NCI-H1436 treated with DMSO at 0.1 percent for 48 hours (cell line): ENCODE results near the gene ANGPT4.
"Not testable (repeated sequence)": the region's sequence is repeated elsewhere in the genome, so short reads cannot be mapped to it uniquely, and the experiment has no call there.

ENCODE experiments used
- DNase-seq: peaks from one replicate; lab custom pipeline; 2025; lab: John Stamatoyannopoulos, UW

ANGPT4 gene

DNA sequence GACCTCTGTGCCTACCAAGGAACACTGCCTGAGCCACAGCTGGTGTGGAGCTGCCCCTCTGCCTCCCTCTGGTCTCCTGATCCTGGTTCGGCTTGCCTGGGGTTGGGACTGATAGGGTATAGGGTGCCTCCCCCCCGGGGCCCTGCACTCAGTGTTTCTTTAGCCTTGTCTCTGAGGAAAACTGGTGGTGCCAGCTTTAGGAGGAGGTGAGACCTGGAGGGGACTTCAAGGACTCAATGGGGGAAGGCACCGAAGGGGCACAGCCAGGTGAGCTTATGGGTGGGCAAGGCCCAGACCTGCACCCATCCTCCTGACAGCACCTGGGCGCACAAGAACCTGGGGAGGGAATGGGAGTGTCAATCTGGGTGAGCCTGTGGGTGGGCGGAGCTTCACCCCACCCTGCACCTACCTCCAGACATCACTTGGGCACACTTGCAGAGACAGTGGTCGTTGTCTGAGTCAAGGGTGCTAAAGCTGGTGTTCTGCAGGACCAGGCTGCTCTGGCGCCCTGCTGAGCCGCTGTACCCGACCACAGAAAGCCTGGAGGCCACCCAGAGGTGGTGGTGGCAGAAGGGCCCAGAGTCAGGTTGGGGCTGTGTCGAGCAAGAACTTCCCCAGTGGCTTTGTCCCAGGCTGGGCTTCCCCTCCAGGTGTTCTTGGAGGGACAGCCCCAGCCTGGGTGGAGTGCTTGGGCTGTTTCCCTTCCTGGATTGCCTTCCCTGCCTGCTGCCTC is 42.1 kb downstream of the ANGPT4 start:
- DNase-seq, result no peak

DNA sequence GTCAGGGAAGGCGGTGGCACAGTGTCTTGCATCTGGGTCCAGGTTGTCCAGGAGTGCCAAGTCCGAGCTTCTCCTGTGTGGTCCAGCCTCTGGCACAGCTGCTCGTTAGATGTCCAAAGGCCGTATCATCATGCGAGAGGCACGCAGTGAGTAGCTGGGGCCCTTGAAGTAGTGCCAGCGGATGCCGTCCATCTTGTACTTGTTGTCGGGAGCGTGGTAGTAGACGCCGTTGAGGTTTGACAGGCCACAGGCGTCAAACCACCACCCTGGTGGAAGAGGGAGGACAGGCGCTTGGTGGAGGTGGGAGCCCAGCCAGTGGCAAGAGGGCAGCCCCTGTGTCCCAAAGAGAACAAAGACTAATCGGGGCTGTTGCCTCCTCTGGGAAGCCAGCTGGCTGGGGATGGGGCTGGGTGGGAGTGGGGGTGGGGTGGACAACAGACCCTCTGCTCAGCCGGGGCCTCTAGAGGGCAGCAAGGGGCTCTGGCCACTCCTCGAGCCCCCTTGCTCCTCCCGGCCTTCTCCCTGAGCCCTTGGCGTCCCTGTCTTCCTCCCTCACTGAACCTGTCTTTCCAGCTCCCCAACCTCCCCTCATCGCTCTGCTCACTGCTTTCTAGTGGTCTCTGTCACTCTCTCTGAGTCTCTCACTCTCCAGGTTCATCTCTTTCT is 43.1 kb downstream of the ANGPT4 start:
- DNase-seq, result no peak

DNA sequence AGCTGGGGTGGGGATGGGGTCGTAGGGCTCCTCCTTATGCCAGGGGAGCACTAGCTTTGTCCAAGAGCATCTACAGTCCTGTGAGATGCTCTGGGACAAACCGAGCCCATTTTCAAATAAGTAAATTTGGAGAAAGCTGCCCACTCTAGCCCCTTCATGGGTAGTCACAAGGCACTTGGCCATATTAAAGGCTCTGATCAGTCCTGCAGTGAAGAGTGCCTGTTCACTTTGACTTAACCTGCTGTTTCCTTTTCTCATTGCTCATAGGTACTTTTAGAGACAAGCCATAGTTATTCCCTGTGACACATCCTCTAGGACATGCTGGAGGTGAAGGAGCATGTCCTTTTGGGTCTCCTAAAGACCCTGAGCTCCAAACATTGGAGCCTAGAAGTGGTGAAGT is 44.2 kb downstream of the ANGPT4 start:
- no peak for DNase-seq

DNA sequence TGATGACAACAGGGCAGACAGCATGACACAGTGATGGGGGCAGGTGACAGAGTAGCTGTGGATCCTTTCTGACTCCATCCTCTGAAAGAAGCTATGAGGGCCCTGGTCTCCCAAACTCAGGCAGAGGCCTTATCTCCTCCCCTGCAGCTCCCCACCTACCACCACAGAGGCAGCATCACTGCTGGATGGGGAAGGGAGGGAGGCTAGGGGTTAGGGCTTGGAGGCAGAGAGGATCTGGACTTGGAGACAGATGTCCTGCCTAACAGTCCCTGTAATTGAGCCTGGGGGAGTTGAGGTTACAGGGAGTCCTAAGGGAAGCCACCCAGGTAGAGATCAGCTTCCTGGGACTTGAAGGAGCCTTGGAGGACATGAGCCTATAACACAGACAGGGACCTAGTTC is 44.7 kb downstream of the ANGPT4 start:
- DNase-seq, result no peak

DNA sequence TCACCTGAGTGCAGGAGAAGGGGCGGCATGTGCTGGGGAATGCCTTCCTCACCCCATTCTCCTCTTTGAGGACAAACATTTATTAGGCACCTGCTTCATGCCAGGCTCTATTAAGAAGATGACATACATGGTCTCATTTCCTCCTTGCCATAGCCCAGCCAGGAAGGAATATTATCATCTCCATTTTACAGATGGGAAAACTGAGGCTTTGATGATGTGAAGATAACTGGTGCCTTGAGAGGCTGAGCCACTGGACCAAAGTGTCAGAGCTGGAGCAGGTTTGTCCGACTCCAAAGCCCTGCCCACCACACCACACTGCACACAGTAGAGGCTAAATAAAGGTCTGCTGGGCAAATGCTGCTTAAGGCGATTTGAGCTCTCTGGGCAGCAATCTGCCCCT is 45.4 kb downstream of the ANGPT4 start:
- no peak for DNase-seq

DNA sequence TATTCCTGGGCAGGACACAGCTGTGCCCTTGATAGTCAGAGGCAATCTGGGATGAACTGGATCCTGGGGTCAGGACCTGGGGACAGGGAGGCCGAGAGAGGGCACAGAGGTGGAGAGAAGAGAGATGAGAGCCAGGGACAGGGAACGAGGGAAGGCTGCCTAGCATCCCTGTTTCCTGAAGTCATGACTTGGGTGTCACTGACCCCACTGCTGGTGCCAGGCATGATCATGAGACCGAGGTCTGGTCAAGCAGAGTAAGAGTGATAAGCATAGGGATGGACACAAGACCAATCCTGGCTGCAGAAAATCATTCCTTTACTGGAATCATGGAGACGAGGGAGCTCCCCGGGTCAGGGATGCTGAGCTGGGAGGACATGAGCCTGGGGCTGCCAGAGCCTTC is 46.5 kb downstream of the ANGPT4 start:
- no peak for DNase-seq

DNA sequence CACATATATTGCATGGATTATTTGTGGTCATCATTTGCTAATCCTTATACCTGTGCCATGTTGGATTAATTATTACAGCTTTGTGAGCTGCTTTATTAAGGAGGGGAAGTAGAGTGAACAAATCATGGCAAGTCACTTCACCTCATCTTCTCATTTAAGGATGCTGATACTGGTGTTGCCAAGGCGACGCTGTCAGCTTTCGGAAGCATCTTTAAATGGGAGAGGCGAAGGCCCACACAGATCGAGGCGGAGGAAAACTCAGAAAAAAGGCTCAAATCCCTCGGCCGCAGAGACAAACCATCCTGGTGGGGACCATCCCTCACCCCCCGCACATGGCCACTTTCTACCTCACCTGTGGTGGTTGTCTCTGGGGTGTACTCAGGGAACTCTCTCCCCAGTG is 47.9 kb downstream of the ANGPT4 start:
- DNase-seq, result no peak

DNA sequence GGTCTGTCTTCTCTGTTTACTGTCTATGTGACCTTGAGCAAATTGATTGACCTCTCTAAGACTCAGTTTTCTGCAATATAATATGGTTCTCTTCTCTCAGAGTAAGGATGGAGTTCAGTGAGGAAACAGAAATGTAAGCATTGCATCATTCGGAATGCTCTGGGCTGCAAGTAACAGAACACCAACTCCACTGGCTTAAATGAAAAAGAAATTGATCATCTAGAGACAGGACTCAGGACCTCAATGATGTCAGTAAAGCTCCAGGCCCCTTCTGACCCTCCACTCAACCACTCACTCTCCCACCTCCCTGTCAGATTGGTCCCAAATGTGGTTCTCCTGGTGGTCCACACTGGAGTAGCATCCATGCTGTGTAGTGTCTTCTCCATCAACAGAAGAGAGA is 50.7 kb downstream of the ANGPT4 start:
- DNase-seq, result no peak

DNA sequence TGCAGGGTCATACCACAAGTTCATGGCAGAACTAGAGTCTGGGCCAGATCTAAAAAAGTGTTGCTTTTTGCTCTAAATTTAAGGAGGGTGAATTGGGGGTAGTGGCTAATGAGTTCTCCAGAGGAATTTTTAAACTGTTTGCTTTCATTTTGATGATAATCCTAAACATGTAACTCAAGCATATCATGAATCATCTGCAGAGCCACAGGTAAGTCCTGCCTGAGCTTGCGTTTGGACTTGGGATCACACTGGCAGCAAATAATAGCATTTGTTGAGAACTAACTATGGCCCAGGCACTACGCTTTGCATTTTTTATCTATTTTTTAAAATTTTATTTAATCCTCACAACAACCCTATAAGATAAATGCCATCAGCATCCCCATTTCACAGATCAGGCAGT is 55.2 kb downstream of the ANGPT4 start:
- DNase-seq, result no peak

DNA sequence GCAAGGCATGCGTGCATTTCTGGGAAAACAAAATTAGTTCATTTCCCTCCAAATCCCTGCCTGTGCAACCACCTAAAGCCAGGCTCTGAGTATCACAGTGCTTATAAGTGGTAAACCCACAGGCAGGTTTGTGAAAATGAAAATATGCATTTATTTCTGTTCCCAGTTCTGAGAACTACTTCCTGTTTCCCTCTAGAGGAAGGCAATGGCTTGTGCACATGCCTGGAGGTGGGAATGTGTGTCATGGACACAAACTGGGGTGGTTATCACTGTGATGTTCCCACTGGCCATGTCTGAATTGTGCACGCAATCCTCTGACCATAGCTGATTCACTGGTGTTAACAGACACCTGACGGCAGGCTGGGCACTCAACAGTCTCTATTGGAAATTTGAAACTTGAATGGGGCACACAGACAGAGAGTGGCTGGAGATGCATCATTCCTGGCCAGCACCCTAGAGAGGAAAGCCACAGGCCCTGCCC is 56.3 kb downstream of the ANGPT4 start:
- DNase-seq, result no peak

DNA sequence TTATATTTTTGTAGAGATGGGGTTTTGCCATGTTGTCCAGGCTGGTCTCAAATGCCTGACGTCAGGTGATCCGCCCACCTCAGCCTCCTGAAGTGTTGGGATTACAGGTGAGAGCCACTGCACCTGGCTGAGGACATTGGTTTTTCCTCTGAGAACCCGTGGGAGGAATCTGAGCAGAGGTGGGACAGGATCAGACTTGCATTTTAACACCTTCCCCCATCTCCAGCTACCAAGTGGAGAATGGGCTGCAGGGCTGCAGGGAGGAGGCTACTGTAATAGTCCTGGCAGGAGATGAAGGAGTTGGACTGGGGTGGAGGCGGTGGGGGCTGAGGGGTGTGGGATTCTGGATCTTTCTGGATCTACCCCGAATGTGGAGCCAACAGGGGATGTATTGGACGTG is 58.1 kb downstream of the ANGPT4 start:
- no peak for DNase-seq

DNA sequence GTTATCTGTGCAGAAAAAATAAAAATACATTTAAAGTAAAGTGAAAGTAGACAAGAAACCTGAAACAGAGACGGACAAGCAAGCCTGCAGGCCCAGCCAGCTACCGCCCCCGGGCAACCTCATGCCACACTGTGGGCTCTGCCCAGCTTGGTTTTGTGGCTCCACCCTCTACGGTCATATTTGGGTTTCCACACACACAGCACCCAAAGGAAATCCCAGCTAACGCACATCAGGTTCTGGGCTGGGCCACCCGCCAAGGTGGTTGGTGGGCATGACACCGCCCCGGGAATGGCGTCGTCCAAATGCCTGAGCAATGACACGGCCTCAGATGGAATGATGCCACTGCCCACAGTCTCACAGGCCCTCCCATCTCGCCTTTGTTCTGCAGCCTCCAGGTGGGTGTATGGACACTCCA is 59.8 kb downstream of the ANGPT4 start:
- no peak for DNase-seq

DNA sequence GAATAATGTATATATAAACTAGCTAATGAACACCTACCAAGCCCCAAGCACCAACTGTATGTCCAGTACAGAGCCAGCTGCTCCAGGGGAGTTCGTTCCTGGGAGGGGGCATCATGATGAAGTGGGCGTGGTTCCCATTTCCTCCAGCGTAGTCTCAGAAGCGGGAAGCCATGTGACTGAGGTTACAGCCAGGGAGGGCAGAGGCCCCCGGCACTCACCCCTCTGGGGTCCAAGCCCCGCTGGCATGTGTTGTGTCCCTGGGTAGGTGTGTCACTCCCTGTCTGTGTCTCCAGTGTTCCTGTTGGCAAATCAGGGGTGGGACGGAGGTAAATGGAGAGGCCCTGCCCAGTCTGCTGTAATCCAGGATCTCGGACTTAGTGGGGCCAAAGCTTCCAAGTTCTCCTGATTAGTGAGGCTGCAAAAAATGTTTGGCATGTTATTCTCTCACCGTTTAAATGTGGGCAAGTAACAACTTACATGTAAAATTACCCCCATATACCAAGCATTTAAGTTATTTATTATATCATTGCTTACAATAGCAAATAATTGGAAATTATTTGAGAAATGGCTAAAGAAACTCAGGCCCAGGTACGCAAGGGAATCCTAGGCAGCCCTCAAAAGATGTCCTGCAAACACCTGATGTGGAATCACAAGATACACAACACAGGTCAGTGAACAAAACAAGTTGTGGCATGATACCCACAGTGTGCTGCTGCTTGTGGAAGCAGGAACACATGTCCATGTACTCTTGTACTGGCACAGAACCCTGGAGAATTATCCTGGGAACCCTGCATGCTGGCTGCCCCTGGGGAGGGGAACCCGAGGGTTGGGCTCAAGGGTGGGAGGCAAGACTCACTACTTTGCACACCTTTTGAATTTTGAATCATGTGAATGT is 60.4 kb downstream of the ANGPT4 start:
- no peak for DNase-seq

DNA sequence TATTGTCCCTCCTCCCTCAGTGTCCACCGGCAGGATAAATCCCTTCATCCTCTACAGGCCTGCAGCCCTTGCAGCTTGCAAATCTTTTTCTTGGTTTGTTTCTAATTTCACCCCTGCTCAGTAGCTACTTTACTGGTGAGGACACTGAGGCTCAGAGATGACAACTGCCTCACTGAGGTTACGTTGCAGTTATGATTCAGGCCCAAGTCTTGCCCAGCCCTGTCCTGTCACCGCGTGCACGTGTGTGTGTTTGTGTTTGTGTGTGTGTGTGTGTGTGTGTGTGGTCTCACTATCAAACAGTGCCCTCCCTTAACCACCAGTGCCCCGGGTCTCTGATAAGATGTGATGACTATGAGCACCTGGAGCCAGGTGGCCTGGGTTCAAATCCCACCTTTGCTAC is 61.5 kb downstream of the ANGPT4 start:
- no peak for DNase-seq

DNA sequence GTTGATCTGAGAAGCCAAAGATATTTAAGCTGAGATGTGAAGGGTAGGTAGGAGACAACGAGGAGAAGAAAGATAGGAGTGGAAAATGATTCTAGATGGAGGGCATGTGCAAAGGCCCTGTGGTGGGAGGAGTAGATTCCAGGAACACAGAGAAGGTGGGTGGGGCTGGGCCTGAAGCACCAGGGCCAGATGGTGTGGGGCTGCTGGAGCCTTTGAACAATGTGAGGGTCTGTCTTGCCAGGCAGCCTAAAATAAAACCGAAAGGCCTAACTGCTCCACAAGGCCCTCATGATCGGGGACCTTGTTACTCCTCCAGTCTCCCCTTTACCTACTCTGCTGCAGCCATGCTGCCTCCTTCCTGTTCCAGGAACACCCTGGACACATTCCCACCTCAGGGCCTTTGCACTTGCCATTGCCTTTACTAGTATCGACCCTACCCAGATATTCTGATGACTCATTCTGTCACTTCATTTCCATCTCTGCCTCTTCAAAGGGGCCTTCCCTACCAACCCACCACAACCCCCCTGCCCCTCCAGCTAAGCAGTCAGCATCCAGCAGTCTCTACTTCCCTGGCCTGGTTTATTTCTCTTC is 62.6 kb downstream of the ANGPT4 start:
- DNase-seq, result no peak

DNA sequence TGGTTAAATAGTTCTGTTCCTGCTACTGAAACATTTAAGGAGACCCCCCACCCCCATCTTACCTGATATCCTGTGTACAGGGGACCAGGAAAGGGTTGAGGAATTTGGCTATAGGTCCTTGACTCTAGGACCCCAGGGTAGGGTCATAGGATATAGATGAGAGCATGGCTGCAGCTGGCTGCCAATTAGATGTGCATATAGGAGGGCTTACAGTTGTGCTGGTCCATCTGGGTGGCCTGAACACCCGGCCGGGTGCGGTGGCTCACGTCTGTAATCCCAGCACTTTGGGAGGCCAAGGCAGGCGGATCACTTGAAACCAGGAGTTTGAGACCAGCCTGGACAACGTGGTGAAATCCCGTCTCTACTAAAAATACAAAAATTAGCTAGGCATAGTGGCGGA is 67.4 kb downstream of the ANGPT4 start:
- not testable (repeated sequence) for DNase-seq

DNA sequence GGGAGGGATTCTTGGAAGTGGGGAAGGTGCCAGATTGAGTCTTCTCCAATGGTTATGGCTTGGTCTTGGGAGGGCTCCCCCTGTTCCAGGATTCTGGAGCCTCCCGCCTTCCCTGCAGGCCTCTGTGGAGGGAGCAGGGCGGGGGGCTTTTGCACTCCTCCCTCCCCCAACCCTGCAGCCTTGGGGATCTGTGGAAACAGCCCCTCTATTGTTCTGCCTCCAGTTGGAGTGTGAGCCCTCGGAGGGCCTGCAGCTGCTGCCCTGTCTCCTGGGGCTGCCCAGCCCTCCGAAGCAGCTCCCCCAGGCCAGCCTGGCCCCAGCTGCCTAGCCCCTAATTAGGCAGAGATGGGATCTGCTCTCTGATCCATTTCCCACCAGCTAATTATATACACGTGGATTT is 67.9 kb downstream of the ANGPT4 start:
- DNase-seq, result no peak

DNA sequence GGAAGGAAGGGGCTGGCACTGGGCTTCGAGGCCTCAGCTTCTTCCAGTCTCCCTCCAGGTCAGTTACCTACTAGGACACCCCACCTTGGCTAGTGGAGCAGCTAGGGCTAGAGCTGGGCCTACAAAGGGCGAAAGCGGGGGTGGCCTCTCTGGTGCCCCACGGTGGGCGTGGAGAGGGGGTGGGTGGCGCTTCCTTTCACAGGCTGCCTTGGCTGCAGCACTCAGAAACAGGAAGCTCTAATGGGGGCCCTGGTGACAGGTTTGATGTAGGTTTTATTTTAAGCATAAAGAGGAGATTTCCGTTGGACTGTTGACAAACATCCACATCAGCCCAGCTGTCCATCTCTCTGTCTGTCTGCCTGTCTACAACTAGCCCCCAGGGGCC is 69.2 kb downstream of the ANGPT4 start:
- DNase-seq, result no peak

DNA sequence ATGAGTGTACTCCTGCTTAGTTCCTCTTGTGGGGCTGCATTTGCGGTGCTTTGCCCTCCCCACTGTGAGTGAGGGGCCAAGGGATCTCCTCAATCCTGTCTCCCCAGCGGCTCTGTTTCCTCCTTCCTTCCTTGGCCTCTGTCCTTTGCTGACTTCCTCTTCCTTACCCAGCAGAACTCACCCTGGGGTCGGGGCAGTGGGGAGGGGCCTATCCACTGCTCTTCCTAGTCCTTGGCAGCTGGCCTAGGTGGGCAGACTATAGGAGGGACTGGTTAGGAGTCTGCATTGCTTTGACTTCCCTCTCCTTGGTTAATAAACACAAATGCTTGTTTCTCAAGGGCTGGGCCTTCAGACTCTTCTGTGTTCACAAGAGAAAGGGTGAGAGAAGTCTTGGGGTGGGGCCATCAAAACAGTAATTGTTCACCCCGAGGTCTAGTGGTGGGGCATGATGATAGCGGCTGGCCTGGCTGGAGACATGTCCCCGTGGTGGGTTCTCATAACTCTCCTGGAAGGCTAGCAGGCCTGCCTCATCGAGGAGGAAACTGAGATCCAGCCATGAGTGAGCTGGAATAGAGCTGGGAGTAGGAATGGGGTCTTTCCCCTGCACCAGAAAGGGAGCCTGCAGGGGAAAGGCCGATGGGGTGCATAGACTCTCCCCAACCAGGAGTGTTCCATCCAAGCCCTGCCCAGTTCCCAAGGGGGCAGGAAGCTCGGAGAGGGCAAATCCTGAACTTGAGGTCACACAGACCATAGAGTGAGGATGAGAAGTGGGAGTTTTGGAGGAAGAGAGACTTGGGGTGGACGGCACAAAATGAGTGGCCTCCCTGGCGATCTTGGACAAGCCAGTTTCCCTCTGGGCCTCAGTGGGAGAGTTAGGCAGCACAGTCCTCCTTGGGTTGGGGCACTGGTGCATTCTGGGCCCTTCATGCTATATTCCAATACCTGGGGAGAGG is 69.9 kb downstream of the ANGPT4 start:
- no peak for DNase-seq

DNA sequence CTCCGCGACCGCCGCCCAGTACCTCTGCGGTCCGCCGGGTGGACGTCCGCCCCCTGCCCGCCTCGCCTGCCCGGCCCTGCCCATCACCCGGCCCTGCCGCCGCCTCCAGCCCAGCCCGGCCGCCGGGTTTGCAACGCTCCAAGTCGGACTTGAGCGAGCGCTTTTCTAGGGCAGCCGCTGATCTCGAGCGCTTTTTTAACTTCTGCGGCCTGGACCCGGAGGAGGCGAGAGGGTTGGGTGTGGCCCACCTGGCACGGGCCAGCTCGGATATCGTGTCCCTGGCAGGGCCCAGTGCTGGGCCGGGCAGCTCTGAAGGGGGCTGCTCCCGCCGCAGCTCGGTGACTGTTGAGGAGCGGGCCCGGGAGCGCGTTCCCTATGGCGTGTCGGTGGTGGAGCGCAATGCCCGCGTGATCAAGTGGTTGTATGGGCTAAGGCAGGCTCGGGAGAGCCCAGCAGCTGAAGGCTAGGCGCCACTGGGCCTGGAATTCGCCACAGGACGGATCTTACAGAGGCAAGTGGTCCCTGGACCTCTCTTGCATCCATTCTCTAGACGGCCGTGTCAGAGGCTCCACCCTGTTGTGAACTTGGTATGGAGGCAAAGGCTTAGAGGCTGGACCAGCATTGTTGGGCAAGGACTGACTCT is 70.8 kb downstream of the ANGPT4 start:
- DNase-seq, result no peak
